Calu3 (cell line): ENCODE data around the gene MIDN. TPM values are rescaled to one million over a fixed set of nuclear protein-coding genes. Genes with fewer than 3 reads are reported as not detected.

Source experiments
- BruUV-seq: library from RNA; stranded (reverse); fragments of 400-500 nt; replicated peaks from 2 replicates; lab custom pipeline; 2021; lab: Mats Ljungman, UMichigan
- CTCF ChIA-PET: fragments of 300-600 bp; sonication (Branson Sonifier 250); formaldehyde crosslinking; loops from one replicate; lab custom pipeline; 2022; ENCODE audit warnings: antibody characterized with exemption; lab: Charles Lee
- DNase-seq: peaks from one replicate; pipeline ENCODE4 v3.0.0; 2022
- H3K27ac Mint-ChIP-seq: one replicate; pipeline ENCODE4 v1.8.0; 2022; ENCODE audit warnings: mixed read lengths; ENCODE audit not compliant: unreplicated experiment
- H3K27me3 Mint-ChIP-seq: one replicate; pipeline ENCODE4 v1.8.0; 2022; ENCODE audit warnings: mixed read lengths; ENCODE audit not compliant: unreplicated experiment
- H3K36me3 Mint-ChIP-seq: one replicate; pipeline ENCODE4 v1.8.0; 2022; ENCODE audit warnings: mild to moderate bottlenecking, moderate library complexity, mixed read lengths; ENCODE audit not compliant: insufficient read depth, unreplicated experiment
- H3K4me1 Mint-ChIP-seq: one replicate; pipeline ENCODE4 v1.8.0; 2022; ENCODE audit warnings: mild to moderate bottlenecking, low read depth, mixed read lengths; ENCODE audit not compliant: unreplicated experiment
- H3K4me3 Mint-ChIP-seq: one replicate; pipeline ENCODE4 v1.8.0; 2022; ENCODE audit warnings: mild to moderate bottlenecking, low read depth, moderate library complexity, mixed read lengths; ENCODE audit not compliant: unreplicated experiment
- H3K9me3 Mint-ChIP-seq: one replicate; pipeline ENCODE4 v1.8.0; 2022; ENCODE audit warnings: low read depth, mixed read lengths; ENCODE audit not compliant: unreplicated experiment
- CTCF ChIP-seq: fragments of 200-600 bp; IDR thresholded peaks from one replicate; pipeline ENCODE4 v1.8.0; 2022; ENCODE audit warnings: antibody characterized with exemption; ENCODE audit not compliant: unreplicated experiment
- intact Hi-C: fragments of 100-400 bp; cut with micrococcal nuclease; formaldehyde crosslinking; loops from one replicate; pipeline ENCODE4 v1.10.0; 2022; ENCODE audit not compliant: unreplicated experiment
- total RNA-seq: library from RNA; stranded (reverse); gene quantifications from 2 replicates; pipeline ENCODE4 v1.2.3, GENCODE V29; 2022

Gene MIDN
- total RNA-seq, 1 experiment from 2014 or later, result 61.8 TPM

GRCh38 chr19:1270854-1271527 lies 22.6 kb downstream of the MIDN start:
- Mint-ChIP-seq H3K27ac (peak overlapping the region; percentile 87), H3K36me3 (peaks cover 92% of the 10 kb centered on the region), H3K27me3 (no peaks in the 10 kb centered on the region), H3K4me1 (peaks cover 39% of the 10 kb centered on the region), H3K4me3 (peak overlapping the region; percentile 92), H3K9me3 (no peaks in the 10 kb centered on the region)
- no peak for DNase-seq
- TF ChIP-seq CTCF, result no peak
- CTCF ChIA-PET, result no interaction called here
- no TSS peak for BruUV-seq
- intact Hi-C loops, result no loop called here

- CTCF ChIA-PET, result no interaction called here
- no peaks in the 10 kb centered on the region for H3K27me3 Mint-ChIP-seq
- H3K4me3 Mint-ChIP-seq, result peak overlapping the region; percentile 92
- peak overlapping the region; percentile 87 for H3K27ac Mint-ChIP-seq
- peaks cover 39% of the 10 kb centered on the region for H3K4me1 Mint-ChIP-seq
- intact Hi-C loops, result no loop called here
- TF ChIP-seq CTCF, result no peak
- H3K9me3 Mint-ChIP-seq, result no peaks in the 10 kb centered on the region
- no peak for DNase-seq
- BruUV-seq, result no TSS peak
- peaks cover 93% of the 10 kb centered on the region for H3K36me3 Mint-ChIP-seq
Observed at GRCh38 chr19:1271528-1272422, 23.4 kb downstream of the MIDN start.

- DNase-seq, result no peak
- intact Hi-C loops, result no loop called here
- CTCF ChIA-PET, result interaction anchor here (0.8 kb wide), 1 partner anchor 28 kb away, joined by 4 read pairs; no protein-coding TSS in a partner anchor
- BruUV-seq, result TSS peak; percentile 11
- Mint-ChIP-seq H3K4me3 (no peak overlapping the region), H3K4me1 (peaks cover 31% of the 10 kb centered on the region), H3K27me3 (no peaks in the 10 kb centered on the region), H3K27ac (peak overlapping the region; percentile 36), H3K9me3 (no peaks in the 10 kb centered on the region), H3K36me3 (peaks cover 90% of the 10 kb centered on the region)
- no peak for TF ChIP-seq CTCF
Observed at GRCh38 chr19:1272423-1273262, 24.3 kb downstream of the MIDN start.
